EL (cell line): ENCODE results near the gene C3orf33.
A peak's percentile ranks its signal among the peaks of the same experiment; 100 is the strongest.
"Not testable (repeated sequence)": the region's sequence is repeated elsewhere in the genome, so short reads cannot be mapped to it uniquely, and the experiment has no call there.

Experiments used
- DNase-seq: peaks from one replicate; pipeline ENCODE4 v3.0.0-alpha.2; 2016

Gene C3orf33

GRCh38 chr3:155805802-155806618 is at the start of gene C3orf33:
Gene C3orf33, minus strand, starts transcription at chr3:155806278. Its CDS starts 26 bp downstream, at chr3:155806252.
- DNase-seq, result peak; percentile 68

- DNase-seq, result peak; percentile 100
Observed at GRCh38 chr3:155854141-155854940, 48.3 kb upstream of the C3orf33 start, which contains the start of gene SLC33A1. Gene SLC33A1, minus strand, starts transcription at chr3:155854427. Its CDS starts 430 bp downstream, at chr3:155853997.

- DNase-seq, result peak; percentile 18
Observed at GRCh38 chr3:155853214-155854140, 47.4 kb upstream of the C3orf33 start.

GRCh38 chr3:155852341-155852740 is 46.3 kb upstream of the C3orf33 start:
- no peak for DNase-seq

GRCh38 chr3:155849404-155849803 is 43.3 kb upstream of the C3orf33 start:
- not testable (repeated sequence) for DNase-seq

GRCh38 chr3:155847993-155848392 is 41.9 kb upstream of the C3orf33 start:
- DNase-seq, result no peak

- no peak for DNase-seq
Observed at GRCh38 chr3:155846119-155846518, 40.0 kb upstream of the C3orf33 start.

GRCh38 chr3:155843569-155843968 is 37.5 kb upstream of the C3orf33 start:
- no peak for DNase-seq

- no peak for DNase-seq
Observed at GRCh38 chr3:155835341-155836071, 29.4 kb upstream of the C3orf33 start.

GRCh38 chr3:155828490-155829098 is 22.5 kb upstream of the C3orf33 start:
- DNase-seq, result not testable (repeated sequence)

- no peak for DNase-seq
Observed at GRCh38 chr3:155815030-155815545, 9.0 kb upstream of the C3orf33 start.

GRCh38 chr3:155813224-155813623 is 7.1 kb upstream of the C3orf33 start:
- DNase-seq, result not testable (repeated sequence)

- peak; percentile 9 for DNase-seq
Observed at GRCh38 chr3:155809181-155809580, 3.1 kb upstream of the C3orf33 start.

- no peak for DNase-seq
Observed at GRCh38 chr3:155807823-155808222, 1.7 kb upstream of the C3orf33 start.

- no peak for DNase-seq
Observed at GRCh38 chr3:155805204-155805801, 775 bp downstream of the C3orf33 start.

GRCh38 chr3:155804323-155804722 is 1.8 kb downstream of the C3orf33 start:
- DNase-seq, result no peak

- DNase-seq, result no peak
Observed at GRCh38 chr3:155792532-155792931, 13.5 kb downstream of the C3orf33 start.

- DNase-seq, result peak; percentile 21
Observed at GRCh38 chr3:155791190-155791589, 14.9 kb downstream of the C3orf33 start.

GRCh38 chr3:155790272-155790925 is 15.7 kb downstream of the C3orf33 start:
- no peak for DNase-seq

GRCh38 chr3:155785662-155786295 is 20.3 kb downstream of the C3orf33 start:
- DNase-seq, result no peak
